Stimulated activated CD8-positive, alpha-beta memory T cell treated with anti-CD3 and anti-CD28 coated beads, Interleukin-12 subunit alpha, Interleukin-12 subunit beta, amount 100 ng/mL, for 24 hours (primary cell): ENCODE data around the gene ASPSCR1.

Experiments used
- DNase-seq: peaks from one replicate; pipeline ENCODE4 v3.0.0-alpha.2; 2020; ENCODE audit errors: extremely low read depth

ASPSCR1 gene, protein sequence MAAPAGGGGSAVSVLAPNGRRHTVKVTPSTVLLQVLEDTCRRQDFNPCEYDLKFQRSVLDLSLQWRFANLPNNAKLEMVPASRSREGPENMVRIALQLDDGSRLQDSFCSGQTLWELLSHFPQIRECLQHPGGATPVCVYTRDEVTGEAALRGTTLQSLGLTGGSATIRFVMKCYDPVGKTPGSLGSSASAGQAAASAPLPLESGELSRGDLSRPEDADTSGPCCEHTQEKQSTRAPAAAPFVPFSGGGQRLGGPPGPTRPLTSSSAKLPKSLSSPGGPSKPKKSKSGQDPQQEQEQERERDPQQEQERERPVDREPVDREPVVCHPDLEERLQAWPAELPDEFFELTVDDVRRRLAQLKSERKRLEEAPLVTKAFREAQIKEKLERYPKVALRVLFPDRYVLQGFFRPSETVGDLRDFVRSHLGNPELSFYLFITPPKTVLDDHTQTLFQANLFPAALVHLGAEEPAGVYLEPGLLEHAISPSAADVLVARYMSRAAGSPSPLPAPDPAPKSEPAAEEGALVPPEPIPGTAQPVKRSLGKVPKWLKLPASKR

DNA sequence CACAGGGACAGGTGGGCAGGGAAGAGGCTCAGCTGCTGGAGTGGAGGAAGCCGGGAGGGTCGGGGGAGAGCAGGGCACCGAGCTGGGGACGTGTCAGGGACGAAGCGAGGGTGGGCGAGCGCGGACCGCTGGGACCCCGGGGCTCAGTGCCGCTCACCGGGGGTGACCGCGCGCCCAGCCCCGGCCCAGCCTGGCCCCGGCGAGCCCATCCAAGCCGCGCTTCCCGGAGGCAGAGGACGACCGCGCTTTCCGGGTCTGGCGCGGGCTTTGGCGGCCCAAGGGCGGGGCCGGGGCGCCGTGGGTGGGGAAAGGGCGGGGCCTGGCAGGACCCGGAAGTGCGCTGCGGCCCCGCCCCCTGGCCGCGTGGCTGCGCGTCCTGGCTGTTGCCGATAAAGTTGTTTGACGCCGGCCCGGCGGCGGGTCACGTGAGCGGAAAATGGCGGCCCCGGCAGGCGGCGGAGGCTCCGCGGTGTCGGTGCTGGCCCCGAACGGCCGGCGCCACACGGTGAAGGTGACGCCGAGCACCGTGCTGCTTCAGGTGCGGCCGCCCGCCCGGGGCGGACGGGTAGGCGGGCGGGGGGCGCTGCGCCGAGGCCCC is at the start of gene ASPSCR1:
ASPSCR1 (plus strand) TSS at position 419 of the 598 bp plus-strand sequence; CDS start at position 437, 18 bp downstream.
- DNase-seq, result peak; percentile 77

- DNase-seq, result peak; percentile 70
Measured at GRCh38 chr17:81927653-81928543, 49.5 kb upstream of the ASPSCR1 start, which contains the start of gene MAFG. Gene MAFG, minus strand, starts transcription at chr17:81927735. Its CDS starts 4,550 bp downstream, at chr17:81923185.

DNA sequence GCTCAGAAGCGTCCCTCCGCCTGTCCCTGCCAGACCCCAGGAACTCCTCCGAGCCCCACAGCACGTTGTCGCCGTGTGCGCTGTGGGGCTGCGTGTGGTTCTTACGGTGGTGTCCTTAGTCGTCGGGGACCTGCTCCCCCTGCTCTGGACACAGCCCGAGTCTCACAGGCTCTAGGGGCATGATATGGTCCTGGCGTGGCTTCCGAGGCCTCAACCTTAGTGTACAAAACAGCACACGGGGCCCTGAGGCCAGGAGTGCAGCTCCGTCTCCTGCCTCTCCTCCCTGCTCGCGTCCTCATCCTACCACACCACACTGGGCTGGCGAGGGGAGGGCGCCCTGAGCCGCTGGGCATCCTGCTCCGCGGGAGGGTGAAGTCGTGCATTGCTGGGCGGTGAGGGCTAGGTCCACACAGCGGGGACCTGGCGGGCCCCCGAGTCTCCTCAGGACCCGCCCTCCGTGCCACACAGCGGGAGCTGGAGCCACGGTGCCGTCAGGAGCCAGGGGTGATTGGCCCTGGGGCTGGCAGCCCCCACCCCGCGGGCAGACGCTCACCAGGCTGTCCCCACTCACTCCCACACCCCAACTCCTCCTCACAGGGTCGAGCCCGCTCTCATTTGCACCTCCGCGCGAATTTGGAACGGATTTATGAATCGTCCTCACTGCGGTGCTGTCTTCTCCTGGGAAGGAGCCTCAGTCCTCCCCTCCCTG is 48.7 kb upstream of the ASPSCR1 start:
- DNase-seq, result no peak

DNA sequence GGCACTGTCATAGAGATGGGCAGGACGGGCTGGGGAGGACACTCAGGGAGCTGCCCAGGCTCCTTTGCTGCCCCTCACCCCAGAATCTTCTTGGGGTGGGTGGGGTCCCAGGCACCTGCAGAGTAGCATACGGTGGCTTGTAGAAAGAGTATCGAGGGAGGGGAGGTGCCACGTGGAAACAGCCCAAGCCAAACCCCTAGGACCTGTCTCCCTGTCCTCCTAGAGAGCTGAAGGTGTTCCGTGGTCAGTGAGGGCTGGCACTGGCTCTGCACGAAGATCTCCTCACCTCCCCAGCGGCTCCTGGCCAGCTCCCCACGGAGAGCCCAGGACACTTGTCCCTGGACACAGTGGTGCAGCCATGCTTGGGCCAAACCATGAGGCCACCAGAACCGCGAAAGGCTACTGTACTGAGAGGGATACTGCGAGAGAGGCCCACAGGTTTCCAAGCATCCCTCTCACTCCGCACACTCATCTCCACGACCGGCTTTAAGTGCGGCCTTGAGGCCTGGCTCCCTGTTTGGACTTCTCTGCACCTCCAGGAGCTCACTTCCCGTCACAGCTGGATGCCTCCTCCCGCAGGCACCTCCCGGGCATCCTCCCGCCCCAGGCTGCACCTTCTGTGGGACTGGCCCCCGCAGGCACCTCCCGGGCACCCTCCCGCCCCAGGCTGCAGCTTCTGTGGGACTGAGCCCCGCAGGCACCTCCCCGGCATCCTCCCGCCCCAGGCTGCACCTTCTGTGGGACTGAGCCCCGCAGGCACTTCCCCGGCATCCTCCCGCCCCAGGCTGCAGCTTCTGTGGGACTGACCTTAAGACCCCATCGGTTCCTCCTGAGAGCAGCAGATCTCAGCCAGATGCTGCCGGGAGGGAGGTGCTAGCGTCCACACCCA is 47.9 kb upstream of the ASPSCR1 start:
- DNase-seq, result no peak

DNA sequence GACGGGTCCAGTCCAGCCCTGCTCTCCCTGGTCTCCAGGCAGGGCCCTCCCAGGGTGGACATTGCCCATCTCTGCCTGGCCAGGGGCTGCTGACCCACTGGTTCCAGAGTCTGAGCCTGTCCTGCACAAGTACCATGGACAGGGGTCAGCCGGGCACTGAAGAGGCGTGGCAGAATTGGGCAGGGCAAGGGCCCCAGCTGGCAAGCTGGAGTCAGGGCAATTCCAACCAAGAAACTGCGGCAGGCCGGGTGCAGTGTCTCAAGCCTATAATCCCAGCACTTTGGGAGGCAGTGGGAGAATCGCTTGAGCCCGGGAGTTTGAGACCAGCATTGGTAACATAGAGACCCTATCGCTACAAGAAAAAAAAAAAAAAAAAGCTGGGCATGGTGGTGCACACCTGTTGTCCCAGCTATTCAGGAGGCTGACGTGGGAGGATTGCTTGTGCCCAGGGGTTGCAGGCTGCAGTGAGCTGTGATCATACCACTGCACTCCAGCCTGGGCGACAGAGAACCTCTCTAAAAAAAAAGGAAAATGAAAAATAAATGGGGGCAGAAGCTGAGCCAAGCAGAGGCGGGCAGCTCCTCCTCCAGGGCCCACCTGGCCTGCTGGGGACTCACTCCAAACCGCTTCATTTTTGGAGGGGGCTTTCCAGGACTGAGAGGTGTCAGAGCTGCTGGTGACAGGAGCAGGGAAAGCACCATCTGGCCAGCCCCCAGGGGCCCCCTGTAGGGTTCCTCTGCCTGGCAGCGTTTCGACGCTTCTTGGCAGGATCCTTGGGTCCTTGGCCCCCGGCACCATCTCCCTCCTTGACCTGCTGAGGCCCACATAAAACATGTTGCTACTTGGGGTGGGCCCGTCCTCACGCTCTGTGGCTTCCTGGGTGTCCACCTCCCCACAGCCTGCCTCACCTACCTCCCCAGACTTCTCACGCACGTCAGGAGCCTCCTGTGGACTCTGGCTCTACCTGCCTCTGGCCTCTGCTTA is 47.0 kb upstream of the ASPSCR1 start:
- DNase-seq, result no peak

DNA sequence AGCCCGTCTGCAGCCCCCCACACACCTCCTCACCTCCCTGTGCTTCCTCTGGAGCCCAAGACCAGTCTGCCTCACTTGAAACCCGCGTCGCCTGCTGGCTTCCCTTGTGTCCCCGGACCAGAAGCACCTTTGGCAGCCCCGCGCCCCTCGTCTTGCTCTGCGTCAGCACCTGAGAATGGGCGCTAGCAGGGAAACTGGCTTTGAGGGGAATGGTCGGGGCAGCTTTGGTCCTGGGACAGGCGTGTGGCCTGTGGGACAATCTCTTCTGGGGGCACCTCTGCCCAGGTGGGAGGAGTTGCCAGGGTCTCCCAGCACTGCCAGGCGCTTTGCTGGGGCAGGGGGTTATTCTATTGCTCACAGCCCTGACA is 46.3 kb upstream of the ASPSCR1 start:
- no peak for DNase-seq

- DNase-seq, result no peak
Measured at GRCh38 chr17:81931557-81932332, 45.7 kb upstream of the ASPSCR1 start.

DNA sequence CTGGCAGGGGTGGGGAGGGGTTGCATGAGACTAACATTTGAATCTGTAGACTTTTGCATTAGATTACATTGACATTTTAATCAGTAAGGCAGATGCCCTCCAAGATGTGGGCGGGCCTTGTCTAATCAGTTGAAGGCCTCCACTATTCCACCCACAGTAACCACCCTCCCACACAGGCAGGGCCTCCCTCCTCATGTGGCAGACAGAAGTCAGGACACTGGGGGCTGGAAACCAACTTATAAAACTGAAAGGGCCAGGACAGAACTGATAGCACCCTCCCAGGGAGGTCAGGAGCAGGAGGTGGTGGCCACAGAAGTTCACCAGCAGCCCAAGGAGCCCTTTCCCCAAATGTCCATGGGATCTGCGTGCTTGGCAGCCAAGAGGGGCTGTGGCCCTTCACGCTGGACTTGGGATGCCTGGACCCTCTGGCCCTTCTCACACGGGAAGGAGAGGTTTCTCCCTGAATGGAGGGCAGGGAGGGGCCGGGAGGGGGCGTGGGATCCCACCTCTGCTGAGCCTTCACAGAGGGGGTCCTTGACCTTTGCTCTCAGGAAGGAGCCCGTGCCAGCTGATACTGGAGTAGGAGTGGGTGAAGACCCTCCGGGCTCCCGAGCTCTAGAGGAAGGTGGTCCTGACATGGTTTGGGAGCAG is 45.0 kb upstream of the ASPSCR1 start:
- DNase-seq, result no peak

DNA sequence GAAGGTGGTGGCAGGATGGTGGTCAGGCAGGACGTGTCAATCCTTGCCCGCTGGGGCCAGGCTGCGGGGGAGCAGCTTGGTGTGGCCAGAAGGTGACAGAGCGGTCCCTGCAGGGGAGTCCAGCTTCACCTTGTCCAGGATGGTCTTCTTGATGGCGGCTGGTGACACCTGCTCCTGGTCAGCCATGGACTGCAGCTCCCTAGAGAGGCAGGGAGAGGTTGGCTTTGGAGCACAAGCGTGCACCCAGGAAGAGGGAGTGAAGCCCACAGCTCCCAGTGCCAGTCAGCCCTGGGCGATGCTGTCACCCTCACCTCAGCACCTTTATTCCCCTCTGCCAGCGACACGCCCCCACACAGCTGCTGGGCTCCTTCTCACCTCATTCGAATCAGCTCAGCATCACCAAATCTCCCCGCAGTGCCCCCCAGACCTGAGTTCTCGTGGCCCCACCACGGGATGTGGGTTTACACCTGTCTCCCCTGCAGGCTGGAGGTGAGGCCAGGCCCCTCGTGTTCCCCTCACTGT is 44.2 kb upstream of the ASPSCR1 start:
- DNase-seq, result no peak

- DNase-seq, result no peak
Measured at GRCh38 chr17:81934098-81934757, 43.2 kb upstream of the ASPSCR1 start.

GRCh38 chr17:81934850-81935708 is 42.4 kb upstream of the ASPSCR1 start:
- DNase-seq, result no peak

DNA sequence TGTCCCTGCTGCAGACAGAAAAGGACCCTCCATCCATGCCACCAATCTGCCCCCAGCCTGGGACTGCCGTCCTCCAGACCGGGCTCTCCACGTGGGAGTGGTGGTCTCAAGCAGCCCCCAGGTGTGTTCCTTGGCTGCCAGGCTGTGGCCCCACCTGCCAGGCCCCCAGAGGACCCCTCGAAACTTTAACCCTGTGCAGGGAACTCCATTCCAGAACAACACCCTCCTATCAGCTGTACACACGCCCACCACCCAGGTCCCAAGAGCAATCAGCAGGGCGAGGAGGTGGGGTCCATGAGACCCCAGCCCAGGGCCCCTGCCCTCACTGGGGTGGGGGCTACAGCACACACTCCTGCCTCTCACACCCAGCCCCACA is 41.7 kb upstream of the ASPSCR1 start:
- no peak for DNase-seq

DNA sequence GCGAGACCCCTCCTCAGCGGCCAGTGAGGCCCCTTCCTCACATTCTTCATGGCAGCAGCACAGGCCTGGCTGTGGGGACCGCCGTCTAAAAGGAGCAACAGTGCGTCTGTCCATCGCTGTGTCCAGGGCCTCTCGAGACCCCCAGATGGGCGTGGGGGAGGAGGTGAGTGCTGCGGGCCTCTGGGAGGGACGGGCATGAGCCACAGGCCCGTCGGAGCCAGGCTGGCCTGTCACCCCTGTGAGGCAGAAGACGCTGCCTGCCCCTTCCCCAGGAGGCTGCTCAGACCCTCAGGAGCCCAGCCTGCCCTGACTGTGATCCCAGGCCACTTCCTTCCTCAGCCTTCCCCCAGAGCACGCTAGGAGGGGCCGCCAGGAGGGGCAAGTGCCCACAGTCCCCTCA is 38.2 kb upstream of the ASPSCR1 start:
- DNase-seq, result no peak

DNA sequence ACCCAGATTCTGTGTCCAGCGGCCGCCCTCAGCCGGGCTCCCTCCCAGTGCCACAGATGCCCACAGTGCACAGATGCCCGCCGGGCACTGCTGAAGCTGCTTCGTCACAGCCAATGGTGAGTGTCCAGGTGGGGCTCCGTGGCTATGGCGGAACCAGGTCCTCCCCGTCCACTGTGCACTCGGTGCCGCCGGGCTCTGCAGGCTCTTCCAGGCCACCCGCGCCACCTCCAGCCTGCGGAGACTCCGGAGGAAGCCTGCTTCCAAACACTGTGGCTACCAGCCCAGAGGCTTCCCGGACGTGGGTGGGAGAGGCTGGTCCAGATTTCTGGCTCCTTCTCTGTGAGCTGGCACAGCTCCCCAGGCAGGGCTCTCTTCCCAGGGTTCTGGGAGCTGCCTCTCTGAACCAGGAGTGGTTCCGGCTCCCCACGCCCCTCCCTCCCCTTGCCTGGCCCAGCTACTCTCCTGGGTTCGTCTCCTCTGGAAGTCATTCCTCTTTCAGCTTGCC is 37.5 kb upstream of the ASPSCR1 start:
- no peak for DNase-seq

DNA sequence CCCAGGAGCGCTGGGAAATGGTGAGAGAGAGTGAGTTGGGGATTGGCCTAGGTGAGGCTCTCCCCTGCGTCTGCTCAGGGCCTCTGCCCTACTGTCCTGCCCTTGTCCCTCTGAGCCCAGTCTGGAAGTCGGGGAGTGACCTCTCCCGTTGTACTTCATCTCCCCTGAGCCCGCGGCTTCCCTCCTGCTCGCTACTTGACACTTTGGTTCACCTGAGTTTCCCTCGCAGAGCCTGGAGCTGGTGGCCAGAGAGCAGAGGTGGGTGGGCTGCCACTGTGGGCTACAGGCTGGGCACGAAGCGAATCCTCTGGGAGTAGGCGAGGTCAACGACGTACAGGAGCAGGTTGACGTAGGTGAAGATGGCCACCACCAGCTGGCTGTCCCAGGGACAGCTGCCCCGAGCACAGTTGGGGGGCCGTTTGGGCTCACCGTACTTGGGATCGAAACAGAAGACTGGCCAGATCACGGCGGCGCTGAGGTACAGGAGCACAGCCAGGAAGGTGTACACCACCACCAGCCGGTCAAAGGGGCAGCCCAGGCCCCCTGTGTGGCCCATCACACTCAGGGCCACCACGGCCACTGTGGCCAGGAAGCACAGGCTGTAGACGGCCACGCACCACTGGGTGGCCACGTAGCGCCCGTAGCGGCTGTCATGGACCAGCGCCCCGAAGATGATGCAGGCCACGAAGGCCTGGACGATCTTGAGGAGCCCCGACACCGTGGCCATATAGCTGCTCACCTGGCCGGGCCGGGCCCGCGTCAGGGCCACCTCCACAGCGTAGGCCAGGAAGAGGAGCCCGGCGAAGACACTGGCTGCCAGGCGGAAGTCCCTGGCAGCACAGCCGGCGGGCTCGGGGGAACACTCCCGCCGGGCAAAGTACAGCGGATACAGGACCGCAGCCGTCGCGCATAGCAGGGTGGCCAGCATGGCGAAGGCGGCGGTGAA is 36.6 kb upstream of the ASPSCR1 start:
- no peak for DNase-seq
